HG02943 (cell line): ENCODE data around the gene OSM.

Experiments
- ATAC-seq: cut with Tn5 transposase; IDR thresholded peaks from one replicate; pipeline ENCODE4 v1.9.1; 2021; ENCODE audit warnings: mild to moderate bottlenecking, low read depth, moderate library complexity; ENCODE audit not compliant: unreplicated experiment

Gene OSM

DNA sequence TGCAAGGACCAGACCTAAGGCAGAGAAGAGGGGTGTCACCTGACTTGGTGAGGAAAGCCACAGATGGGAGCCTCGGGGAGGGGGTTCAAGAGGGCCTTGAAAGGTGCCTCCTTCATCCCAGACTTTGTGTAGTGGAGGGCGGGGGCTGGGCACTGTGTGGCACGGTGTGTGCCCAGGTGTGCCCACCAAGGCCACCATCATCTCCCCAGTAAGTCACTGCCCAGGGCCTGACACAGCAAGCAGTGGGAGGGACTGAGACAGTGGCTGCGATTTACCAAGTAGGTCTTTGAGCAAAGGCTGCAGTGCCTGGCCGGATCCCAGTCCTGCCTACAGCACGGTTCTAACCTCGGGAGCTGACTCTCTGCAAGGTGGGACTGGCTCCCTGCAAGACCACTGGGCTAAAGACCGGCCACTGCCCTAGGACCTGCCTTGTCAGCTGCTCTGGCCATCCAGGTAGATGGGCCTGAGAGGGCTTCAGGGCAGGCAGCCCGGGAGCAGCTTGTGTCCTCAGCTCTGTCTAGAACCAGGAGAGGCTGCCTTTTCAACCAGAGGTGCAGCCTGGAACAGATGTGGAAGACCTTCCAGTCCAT lies 1.4 kb downstream of the OSM start:
- ATAC-seq = no peak

DNA sequence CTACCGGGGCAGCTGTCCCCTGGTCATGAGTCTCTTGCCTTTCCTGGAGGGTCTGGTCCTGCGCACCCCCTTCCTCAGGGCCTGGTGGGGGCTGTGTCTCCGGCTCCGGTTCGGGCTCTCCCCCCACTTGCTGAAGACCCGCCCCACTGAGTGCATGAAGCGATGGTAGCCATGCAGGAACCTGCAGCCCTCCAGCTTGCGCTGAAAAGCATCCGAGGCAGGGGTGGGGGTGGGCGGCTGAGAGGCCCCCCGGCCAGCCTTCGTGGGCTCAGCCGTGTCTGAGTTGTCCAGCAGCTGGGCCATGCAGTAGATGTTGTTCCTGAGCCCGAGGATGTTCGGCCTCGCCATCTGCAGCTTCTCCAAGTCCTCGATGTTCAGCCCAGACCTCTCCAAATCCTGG lies 2.8 kb downstream of the OSM start:
- no peak for ATAC-seq

DNA sequence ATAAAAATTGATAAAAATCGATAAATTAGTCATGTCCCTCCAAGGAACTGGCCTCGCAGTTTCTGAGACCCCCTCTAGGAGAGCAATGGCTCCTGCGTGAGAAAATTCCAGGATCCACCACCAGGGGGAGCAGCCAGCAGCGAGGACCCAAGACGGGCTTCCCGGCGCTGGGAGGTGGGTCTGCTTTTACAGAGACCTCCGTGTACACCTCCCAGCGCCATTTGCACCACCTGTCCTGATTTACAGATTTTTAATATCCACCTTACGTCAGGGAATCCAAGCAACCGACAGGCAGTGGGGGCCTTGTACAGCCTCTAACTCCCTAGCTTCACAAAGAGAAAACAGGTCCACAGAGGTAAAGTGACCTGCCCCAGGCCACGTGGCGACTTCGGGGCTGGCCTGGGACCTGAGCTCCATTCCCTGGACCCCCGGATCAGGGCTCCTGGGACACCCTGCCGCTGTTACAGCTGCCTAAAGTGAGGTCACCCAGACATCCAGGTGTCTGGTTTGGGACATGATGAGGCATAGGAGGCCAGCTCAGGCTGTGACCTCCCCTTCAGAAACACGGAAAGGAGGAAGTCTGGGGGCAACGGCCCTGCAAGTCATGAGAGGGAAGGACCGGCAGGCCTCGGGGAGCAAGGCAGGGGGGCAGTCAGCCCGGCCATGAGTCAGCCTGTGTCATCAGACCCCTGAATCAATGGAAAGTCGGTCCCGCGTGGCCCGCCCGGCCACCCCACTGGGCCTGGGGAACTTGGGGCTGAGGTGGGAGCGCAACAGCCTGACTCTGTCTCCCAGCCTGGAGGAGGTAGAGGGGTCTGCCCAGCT lies 3.5 kb downstream of the OSM start:
- ATAC-seq = no peak

DNA sequence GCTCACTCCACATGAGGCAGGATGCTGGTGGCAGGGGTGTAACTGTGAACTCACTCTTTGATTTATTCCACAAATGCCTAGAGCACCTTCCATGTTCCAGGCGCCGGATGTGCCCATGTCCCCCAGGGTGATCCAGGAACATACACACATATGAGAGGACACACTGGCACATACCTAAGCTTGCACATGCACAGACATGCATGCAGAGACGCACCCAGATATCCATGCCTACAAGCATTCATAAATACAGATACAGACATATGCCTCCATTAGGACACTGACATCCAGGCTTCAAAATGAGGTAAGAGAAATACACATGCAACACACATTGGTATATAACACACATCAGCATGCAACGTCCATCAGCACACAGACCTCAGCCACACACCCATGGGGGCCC lies 4.5 kb downstream of the OSM start:
- ATAC-seq = no peak

DNA sequence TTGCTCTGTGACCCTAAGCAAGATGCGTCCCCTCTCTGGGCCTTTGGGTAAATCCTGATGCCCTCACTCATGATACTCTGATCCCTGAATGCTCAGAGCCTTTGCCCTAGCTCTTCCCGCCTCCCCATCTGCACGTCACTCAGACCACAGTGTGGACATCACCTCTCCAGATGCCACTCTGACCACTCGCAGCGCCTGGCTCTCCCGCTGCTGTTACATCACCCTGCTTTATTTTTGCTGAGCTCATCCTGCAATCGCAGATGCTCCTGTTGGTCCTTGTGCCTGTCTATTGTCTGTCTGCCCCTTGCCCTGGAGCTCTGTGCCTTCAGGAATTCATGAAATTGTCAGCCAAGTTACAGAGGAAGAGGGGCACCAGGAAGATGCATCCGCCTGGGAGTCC lies 5.5 kb downstream of the OSM start:
- ATAC-seq = no peak

DNA sequence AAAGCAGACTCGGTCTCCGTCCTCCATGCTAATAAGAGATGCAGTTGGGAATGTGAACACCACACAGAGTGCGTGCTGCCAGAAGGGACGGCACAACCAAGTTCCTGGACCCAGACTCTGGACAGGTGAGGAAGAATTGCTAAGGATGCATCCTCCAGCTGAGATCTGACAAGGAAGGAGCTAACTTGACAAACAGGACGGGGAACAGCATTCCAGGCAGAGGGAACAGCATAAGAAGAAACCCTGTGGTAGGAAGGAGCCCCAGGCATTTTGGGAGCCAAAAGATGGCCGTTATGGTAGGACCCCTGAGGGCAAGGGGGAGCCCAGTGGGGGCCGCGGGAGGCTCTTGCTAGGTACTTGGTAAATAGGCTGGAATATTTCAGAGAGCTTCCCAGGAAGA lies 6.0 kb downstream of the OSM start:
- ATAC-seq = no peak

DNA sequence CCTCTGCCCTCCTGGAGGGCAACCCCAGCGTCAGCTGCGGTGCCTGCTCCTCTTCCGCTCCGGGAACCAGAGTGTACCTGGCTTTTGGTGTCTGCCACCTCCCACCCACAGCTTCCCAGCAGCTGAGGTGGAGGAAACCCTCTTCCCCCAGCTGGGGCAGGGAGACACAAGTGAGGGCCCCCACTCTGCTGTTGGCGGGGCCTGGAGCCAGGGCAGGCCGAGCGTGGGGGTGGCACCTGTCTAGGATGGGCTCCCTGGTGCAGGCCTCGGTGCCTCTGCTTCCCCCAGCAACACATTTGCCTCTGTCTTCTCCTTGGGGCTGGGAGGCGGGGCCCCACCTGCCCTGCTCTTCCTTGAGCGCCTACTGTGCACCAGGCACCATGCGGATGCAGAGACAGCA lies 6.4 kb downstream of the OSM start:
- no peak for ATAC-seq

DNA sequence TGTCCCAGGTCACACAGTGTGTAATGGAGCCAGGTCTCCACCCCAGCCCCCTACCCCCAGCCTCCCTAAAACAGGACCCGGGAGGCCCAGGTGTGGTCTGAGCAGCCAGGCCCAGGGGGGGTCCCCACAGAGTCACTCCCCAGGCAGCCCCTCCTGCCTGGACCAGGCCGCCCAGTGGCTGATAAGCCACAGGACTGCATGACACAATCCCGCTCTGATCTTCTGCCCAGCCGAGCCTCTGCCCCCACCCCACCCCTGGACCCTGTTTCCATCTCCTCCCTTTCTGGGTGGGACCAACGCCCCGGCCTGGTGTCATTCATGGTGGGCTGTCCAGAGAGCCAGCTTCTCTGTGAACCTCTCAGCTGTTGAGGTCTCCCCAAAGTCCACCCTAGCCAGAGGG lies 12.3 kb downstream of the OSM start:
- ATAC-seq = no peak

DNA sequence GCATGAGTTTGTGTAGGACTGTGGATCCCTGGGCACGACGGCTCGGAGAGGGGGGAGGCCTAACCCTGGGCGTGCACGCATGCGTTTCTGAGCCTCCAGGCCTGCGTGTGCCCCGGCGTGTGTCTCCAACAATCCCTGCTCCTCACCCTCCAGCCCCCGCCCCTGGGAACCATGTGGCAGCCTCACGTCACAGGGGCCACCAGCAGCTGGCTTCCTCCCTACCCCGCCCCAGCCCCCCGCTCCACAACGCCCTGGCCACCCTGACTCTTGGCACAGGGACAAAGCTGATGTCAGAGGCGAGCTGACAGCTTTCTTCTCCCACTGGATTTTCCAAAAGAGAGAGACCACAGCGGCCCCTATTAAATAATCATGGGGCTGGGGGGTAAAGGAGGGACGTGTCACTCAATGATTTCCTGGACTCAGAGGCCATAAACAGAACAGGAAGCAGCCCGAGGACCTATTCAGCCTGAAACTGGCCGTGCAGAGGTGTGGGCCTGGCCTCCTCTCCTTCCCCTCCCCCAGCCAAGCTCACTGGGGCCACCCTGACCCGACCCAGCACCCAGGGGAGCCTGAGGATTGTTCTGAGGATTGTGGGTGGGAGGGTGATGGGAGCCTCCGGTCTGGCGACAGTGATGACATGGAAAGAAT lies 13.3 kb downstream of the OSM start:
- no peak for ATAC-seq

DNA sequence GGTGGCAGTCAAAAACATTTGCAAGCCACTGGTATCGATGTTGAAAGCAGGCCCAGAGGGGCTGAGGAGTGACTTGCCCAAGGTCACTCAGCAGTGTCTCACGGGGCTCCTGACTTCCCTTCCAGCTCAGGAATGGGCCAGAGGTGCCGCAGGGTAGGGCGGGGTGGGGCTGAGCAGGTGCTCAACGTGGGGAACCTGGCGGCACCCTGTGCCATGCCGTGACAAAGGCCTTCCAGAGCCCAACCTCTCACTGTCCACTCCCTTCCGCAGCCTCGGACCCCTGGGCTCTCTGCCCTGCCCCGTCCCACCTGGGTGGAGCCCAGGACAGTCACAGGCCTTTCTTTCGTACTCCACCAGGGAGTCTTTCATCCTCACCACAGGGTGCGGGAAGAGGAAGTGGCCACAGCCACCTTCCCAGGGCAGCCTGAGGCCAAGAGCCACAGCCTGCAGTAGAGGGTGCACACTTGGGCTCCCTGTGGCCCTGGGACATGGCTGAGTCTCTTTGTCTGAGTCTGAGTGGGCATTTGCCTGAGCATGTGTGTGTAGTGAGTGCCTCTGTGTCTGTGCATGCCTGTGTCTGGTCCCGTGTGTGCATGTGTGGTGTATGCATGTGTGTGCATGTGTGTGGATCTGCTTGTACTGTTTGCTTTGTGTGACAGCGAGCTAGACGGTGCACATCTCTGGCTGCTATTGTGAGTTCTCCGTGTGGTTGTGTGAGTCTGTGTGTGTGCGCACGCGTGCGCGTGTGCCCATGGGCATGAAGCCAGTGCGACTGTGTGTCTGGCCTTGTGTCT lies 14.0 kb downstream of the OSM start:
- ATAC-seq = no peak

DNA sequence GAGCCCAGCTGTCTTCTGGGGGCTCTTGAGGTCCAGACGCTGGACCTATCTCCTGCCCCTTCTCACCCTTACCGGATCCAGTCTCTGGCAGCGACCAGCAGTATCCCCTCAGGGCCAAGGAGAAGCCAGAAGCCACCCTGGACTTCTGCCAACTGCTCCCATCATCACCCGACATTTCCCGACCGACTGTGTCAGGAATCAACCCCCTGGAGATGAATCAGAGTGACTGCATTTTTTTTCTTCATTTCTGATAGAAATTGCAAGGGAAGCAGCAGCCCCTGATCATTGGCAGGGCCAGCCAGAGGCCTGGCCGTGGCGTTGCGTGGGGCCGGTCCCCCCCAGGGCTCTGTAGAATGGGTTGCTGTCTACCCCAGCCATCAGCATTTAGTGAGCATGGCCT lies 14.9 kb downstream of the OSM start:
- ATAC-seq = no peak

DNA sequence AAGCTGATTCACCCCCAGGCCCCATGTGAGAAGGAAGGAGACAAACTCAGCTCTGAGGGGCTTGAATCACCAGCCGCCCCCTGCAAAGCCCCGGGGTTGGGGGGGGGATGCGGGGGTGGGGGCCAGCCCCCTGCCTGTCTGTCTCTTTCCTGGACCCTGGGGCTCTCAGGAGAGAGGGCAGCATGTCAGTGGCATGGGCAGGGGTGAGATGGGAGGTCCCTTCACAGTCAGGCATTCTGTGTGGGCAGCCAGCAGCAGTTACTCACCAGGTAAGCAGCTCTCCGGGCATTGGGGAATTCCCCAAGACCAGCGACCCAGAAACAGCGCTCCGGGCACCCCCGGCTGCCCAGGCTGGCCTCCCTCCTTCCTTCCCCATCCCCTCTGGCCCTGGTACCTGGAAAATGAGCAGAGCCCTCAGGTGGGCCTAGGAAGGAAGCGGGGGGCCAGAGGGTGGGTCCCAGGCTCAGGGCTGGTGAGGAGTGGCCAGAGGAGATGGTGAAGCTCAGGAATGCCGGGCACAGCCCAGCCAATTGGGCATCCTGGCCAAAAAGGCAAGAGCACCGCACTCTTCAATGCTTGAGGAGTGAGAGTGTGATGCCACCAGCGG lies 15.9 kb downstream of the OSM start:
- ATAC-seq = no peak

DNA sequence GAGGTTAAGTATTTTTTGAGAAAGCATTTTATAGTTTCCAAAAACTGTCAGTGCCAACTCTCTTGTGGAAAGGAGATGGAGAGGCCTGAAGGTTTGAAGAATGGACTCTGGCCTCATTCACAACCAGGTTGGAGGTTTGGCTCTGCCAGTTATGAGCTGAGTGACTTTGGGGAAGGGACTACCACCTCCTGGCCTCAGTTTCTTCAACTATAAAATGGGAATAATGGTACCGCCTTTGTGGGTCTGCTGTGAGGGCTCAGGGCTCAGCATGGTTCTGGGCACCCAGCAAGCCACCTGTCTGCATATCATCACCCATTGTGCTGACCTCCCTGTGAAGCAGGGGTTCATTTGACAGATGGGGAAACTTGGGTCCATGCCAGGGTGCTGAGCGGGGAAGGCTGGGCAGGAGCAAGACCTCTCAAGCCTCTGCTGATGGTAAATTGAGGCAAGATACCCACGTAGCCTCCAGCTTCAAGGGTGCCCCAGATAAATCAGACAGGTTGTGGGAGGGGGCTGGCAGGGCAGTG lies 16.5 kb downstream of the OSM start:
- no peak for ATAC-seq

DNA sequence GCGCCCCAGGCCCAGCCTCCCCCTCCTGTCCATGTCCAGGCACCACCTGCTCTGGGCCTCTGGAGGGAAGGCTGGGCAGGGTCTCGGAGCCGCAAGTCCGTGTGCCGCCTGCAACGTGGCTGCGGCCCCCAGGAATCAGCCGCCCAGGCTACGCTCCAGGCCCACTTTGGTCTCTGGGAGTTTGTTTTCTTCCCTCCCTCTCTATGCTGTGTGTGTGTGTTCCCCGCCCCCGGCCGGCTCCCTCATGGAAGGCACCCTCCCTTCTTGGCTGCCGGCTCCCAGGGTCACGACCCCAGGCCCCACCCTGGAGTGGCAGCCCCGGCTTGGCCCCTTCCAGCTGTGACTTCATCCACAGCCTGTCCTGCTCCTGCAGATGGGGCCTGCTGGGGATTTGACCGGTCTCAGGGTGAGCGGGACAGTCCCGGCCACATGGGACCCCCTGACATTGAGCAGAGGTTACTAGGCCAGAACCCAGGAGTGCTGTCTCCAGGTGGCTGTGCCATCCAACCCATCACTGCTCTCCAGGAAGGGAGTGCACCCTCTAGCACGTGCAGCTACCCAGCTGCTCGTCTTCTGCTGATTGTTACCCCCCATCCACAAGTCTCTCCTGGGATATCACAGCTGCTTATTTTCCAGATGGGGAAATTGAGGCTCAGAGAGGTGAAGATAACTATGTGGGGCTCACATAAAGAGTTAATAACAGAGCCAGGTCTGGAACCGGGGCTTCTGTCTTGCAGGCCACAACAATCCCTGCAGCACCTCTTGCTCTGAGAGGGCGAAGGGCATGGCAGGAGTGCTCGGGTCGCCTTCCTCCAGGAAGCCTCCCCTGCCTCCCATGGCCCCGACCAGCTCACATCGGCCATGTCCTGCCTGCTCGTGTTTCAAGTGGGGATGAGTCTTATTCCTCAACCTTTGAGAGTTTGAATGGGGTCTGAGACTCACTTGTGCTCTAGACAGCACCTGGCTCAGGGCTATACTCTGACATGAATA lies 17.3 kb downstream of the OSM start:
- ATAC-seq = no peak

DNA sequence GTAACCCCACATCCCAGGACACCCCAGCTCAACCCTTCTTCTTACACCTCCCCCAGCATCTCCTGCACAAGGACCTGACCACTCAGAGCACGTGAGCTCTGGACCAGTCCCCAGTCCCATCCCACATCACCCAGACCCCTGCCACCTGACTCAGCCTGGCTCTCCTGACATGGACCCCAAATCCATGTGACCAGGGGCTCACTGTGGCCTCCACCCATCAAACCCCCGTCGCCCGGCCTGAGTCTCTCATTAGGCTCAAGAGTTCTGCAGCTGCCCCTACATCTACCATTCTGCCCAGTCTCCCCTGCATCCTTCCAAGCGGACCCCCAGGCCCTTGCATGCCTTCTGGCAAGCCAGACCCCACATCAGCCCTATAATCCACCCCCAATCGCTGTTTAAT lies 18.2 kb downstream of the OSM start:
- no peak for ATAC-seq

DNA sequence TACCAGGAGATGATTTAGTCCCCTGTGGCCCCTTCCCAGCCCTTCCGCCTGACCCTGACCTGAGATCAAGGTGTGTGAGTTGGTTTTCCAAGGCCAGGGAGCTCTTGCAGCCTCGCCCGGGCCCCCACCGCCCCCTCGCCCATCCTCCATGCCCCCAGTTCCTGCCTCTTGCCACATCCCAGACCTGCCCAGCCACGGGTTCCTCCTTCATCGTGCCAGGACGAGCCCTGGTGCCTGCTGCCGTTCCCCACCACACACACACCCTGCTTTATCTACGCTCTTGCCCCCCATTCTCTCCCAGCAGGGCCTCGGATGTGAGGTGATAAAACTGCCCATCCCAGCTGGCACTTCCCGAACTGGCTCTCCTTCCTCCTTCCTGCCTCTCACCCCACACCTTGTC lies 18.7 kb downstream of the OSM start:
- no peak for ATAC-seq

DNA sequence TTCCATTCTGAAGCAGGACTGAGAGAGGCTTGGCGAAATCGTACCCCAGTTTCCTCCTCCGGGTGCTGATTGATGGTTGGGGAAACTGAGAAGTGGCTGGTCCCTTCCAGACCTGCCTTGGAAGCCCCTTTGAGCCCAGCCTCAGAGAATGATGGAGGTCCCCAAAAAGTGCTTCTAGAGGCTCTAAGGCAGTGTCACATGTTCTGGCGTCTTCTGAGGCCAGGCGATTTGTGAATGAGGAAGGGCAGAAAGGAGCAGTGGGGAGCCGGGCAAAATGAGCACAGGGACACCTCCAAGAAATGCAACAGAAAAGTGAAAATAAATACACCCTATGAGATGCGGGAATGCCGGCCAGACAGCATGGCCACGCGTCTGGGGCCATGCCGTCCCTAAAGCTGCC lies 19.1 kb downstream of the OSM start:
- ATAC-seq = no peak

DNA sequence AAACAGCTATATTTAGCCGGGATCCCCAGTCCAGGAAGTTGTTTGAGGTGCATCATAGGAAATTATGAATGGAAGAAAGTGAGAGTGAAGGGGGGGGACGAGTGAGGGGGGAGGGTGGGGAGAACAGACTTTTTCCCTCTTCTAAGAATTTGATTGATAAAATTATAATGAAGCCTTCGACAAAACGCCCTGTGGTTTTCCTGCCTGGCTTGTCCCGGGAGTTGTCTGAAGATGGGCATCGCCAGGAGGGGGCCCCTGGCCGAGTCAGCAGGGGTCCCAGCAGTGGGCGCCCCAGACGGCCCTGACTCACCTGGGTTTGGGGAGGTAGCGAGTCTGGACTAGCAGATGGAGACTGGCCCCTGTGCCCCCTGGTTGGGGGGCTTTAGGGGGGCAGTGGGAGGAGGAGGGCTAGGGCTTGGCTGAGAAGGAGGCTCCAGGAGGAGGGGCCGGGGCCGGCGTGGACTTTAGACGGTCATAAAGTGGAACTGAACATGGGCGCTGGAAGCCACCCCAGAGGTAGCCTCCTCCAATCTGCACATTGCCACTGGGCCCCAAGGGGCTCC lies 19.8 kb downstream of the OSM start:
- no peak for ATAC-seq
